NCI-H2171 (cell line): Measurements from ENCODE around the gene IP6K3.

Source experiments
- DNase-seq: peaks from one replicate; lab custom pipeline; 2025; lab: John Stamatoyannopoulos, UW

Gene IP6K3

DNA sequence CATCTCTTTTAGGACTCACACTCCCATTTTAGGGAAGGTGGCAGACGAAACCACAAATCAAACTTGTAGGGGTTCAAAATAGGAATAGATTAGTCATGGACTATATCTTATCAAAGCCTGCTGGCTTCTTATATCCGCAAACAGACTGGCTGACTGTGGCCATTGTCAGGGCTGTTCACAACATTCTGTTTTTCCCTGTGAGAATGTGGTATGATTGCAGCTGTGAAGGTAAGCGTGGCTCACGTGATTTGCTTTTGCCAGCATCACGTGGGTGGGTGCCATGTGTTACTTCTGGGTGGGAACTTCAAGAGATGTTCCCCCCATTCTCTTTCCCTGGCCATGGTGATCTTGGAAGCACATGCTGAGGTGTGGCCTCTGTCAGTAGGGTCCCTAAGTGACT, 5.9 kb downstream of the IP6K3 start:
- DNase-seq, result no peak

DNA sequence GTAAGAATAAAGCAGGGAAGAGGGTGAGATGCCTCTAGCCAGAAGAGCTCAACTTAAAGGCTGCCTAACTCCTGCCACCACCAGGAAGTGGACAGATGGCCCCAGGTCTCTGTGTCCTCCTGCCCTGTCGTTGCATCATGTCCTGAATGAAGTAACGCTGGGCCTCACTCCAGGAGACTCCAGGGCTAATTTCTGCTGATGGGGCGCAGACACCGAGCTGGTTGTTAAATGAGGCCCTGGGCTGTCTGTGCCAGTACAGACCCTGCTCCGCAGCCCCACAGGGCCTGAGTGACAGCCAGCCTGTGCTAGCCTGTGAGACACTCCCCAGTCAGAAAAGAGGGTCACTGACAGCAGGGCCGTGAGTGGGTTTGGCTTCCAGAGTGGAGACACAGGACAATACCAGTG, 6.5 kb downstream of the IP6K3 start:
- no peak for DNase-seq

DNA sequence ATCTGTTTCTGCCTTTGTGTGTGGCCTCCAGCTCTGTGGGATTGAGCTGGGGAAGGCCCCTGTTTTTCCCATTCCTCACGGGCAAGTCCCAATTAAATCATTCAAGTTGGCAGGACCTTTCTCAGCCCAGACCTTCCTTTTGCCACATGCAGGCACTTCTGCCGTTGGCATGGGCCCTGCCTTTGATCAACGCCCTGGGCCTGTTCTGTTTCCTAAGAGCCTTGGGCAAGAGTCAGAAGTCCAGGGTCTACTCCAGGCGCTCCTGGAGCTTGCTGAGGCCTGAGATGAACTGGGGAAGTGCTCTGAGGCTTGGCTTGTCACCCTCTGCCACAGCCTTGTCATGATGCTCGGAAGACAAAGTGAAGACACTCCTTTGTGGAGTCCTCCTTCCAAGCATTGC, 7.1 kb downstream of the IP6K3 start:
- no peak for DNase-seq

DNA sequence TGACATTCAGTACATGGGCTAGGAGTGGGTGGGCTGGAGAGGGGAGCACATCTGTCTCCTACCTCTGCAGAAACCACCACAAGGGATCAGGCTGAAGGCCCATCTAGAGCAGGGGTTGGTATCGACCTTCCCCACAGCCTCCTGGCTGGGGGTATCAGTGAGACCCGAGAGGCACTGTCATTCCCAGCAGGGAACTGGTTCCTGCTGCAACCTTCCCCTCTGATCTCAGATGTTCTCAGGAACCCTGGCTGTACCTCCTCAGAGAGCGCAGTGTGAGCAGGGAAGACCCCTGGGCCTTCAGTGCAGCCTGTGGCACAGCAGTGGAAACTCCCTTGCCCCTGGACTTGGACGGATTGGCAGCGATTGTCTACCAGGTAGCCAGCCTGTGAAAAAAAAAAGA, 7.8 kb downstream of the IP6K3 start:
- DNase-seq, result no peak

DNA sequence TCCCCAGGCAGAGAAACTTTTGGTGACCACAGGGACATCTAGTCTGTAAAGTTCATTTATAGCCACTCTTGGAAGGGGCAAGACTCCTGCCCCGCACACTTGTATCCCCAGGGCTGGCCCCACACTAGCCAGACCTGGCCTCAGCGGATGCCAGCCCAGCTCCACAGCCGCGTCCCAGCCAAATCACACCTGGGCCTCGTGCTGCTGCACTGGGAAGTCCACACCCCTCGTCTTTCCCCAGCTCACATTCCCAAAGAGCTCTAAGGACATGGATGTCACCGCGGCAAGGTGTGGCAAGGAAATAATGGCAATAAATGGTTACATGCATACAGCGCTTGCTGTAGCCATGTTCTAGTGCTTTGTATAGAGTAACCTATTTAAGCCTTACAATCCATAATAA, 8.6 kb downstream of the IP6K3 start:
- no peak for DNase-seq

DNA sequence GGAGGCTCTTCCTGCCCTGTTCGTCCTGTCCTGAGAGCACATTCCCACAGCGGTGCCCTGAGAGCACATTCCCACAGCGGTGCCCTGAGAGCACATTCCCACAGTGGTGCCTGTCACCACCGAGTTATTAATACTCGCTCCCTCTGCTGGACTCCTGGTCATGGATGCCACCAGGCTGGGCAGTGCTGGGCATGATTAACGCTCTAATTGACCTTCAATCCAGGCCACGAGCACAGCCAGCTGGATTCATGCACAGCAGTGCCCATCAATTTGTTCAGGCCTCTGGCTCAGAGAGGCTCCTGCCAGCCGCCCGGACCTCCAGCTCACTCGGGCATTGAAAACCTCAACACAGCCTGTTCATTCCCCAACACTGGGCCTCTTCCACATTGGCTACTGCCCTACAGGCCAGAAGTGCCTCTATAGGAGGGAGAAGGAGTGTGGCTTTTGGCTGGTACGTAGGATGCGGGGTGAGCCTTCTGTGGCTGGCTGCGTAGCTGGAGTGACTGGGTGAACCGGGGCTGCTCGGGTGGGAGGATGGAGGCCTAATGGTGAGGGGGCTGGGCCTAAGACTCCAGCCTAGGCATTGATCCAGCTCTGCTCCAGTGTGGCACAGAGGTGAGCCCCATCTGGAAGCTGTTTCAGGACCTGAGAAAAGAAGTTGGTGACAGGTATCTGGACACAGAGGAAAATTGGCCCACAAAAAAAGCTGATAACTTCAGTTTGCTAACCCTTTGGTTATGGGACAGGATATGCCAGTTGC, 9.3 kb downstream of the IP6K3 start:
- DNase-seq, result no peak

DNA sequence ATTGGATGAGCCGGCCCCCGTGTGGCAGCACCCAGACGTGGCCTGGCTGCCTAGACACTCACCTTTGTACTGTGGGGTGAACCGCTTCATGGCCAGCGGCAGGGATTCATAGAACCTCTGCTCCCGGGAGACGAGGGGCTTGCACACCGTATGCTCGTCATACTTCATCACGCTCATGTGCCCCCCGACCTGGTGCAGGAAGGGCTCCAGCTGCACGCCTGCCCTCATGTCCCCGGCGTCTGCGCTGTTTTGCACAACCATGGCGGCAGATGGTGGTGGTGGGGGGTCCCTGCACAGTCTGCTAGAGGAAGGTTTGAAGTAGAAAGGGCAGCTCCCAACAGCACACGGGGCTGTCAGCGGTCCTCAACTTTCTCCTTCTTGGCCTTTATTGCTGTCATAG, 11.5 kb downstream of the IP6K3 start:
- DNase-seq, result no peak

DNA sequence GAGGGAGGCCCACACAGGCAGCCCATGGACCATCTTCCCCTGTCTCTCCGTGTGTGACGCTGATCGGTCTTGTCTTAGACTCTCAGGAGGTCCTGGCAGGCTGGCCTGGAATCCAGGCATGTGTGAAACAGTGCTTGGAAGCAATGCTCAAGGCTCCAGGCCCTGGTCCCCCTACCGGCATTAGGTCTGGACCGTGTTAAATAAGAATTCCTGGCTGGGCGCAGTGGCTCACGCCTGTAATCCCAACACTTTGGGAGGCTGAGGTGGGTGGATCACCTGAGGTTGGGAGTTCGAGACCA, 13.0 kb downstream of the IP6K3 start:
- DNase-seq, result no peak

DNA sequence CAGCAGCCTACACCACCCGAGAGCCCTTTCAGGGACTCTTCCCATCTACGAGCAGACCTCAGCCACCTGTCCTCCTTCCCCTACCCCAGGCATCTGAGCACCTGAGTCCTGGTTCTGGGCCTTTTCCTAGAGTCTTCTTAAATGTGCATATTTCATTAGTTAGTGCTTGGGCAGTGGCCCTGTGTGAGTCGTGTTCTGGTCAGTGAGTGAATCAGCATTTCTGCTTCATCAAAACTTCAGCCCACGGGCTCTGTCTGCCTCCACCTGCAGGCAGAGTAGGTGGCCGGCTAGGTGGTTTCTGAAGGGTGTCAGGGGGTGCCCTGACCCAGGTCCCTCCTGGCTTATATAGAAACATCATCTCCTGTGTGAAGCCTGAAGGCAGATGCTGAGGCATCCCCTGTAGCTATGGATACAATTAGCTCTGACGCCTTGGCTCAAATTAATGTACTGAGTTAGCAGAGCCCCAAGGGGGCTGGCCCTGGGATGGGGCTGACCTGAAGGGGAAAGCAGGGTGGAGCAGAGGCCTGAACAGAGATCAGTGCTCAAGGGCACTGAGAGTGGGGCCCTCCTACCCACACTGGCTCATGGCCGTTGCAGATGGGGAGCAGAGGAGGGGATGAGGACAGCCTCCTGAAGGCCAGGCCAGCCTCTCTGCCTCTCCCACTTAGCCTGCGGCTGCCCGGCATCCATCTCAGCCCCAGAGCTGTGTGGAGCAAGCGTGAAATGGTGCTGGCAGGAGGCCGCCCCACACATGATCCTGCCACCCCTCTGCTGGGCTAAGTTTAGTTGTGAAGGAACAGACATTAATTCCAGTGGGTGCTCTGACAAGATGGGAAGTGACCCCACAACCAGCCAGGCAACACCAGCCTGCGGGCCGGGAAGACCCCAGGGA, 13.6 kb downstream of the IP6K3 start:
- no peak for DNase-seq

DNA sequence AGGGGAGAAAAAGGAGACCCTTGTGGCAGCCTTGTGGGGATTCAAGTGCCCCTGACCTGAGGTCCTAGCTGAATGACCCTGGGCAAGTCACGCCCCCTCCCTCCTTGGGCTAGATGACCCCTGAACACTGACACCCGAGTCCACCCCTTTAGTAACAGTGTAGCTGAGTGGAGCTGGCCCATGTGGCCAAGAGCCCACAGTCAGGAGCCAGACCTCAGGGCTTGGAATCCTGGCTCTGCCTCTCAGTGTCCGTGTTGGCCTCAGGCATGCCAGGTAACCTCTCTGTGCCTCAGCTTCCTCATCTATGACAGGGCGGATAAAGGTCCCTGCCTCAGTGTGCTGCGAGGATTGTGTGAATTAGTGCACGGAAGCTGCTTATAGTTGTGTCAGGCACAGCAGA, 14.3 kb downstream of the IP6K3 start:
- DNase-seq, result no peak

DNA sequence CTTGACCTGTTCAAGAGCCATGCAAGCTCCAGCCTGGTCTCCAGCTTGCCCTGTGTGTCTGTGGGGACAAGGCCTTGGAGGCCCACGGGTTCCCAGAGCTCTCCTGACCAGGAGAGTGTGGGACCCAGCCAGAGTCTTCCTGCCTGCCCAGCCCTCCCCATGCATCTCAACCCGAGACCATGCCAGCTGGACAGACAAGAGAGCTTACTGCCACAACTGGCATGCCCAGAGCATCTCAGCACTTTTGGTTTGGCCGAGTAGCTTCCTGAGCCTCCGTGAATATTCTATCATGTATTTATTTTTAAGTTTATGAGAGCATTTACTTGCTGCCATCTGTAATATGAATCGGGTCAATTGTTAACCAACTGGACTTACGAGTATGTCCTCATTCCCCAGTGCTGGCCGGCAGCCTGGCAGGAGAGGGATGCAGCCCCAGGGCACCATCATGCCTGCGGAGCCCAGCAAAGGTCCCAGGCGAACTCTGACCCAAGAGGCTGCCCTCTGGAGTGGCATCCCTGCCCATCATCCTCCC, 14.9 kb downstream of the IP6K3 start:
- DNase-seq, result no peak

DNA sequence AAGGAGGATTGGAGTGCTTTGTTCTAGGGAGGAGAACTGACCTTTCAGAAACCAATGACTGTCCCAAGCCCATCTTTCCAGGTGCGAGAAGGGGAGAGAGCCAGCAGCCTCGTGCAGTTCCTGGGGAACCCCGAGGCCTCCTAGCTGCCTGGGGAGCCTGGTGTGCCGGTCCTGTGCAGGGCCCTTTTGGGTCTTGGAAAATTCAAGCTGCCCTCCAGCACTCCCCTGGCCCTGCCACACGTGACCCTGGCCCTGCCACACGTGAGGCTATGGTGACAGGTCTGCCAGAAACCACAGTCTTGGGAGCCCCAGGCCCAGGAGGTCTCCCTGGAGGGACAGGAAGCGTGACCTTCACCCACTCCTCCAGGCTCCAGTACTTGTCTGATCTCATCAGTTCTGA, 15.7 kb downstream of the IP6K3 start:
- DNase-seq, result no peak

DNA sequence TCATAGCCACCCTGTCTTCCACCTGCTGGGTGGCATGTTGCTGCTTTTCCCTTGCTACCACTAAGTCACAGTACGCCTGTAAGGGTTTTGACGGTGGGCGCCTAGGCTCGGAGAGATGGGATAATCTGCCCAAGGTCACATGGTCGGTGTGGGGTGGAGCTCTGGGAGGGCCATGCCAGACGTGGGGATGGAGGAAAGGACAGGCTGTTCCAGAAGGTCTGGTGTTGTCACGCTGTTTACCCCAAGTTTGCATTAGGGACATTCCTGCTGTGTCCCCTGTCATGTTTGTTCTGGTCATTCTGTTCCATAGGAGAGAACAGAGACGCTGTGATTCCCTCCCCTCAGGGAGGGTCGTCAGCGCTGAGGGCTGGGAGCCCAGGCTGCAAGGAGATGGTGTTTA, 16.1 kb downstream of the IP6K3 start:
- no peak for DNase-seq

DNA sequence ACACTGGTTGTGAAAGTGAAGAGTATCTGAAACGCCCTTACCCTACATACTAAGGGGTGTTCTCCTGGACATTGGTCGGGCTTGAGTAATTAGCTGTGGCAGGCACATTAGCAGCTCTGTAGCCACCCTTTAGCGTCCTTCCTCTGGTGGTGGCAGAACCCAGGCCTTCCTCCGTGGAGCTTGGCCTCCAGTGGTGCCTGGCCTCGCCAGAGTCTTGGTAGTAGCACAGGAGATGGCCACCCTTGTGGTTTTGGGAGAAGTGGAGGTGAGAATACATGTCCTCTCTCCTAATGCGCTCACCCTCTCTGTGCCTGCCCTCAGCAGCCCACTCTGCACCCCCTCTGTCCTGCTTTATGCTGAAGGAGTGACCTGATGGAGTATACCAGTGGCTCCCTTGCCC, 17.6 kb downstream of the IP6K3 start:
- no peak for DNase-seq

DNA sequence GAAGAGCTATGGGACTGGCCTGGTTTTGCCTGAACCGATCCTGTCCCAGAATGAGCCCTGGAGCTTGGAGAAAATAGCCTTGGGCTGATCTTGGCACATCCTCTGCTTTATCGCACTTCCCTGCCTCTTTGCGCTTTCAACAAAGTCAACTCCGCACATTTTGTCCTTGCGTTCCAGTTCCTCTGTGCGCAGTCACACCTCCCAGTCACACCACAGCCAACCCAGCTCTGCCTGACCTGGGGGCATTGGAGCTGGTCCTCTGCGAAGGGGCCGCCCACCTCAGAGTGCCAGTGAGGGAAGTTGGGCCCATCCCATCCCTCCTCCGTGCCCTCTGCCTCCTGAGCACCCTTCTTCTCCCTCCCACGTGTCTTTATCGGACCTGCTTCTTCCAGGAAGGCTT, 18.3 kb downstream of the IP6K3 start:
- DNase-seq, result no peak

DNA sequence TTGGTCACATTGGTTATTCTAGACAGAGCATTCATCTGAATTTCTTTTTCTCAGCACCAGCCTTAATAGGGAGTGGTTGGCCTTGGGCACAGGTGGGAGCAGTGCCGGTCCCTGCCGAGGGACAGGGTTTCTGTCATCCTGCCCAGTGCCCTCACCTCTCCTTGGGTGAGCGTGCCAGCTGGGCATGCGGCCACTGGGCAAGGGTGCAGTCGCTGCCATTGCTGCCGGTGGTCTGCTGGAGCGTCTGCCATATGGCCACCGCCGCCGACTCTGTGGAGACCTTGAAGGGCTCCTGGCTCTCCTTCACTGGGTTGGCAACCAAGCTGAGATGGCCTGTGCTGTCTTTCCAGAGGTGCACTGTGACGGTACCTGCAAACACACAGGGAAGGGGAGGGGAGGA, 18.8 kb downstream of the IP6K3 start:
- no peak for DNase-seq

DNA sequence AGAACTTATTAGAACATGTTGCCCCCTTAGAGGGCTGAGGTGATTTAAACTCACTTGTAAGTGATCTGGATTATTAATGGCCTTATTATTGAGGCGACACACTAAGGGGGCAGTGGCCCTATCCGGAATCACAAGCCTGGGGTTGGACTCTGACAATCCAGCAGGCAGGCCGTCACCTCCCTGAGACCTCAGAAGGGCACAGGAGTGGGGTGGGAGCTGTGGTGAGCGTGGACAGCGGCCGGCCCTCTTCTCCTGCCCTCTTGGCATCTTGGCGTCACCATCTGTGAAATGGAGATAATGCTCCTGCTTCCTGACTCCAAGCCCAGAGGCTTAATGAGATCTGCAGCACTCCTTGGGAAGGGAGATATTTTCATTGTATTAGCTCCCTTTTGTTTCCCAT, 19.6 kb downstream of the IP6K3 start:
- DNase-seq, result no peak

DNA sequence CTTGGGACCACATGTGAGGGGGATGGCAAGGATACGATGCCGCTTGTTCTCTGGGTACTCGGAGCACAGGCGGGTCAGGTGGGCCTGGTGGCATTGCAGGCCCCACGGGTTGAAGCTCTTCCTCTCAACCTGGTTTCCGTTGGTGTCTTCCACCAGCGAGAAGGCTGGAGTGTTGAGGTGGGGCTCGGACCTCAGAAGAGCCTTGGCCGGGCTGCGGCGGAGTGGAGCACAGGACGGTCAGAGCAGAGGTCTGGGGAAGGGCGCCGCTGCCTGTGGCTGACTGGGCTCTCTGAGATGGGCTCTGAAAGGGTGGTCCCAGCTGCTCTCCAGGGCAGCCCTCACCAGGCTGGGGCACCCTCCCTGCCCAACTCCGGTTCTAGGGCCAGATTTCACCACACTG, 20.0 kb downstream of the IP6K3 start:
- no peak for DNase-seq

DNA sequence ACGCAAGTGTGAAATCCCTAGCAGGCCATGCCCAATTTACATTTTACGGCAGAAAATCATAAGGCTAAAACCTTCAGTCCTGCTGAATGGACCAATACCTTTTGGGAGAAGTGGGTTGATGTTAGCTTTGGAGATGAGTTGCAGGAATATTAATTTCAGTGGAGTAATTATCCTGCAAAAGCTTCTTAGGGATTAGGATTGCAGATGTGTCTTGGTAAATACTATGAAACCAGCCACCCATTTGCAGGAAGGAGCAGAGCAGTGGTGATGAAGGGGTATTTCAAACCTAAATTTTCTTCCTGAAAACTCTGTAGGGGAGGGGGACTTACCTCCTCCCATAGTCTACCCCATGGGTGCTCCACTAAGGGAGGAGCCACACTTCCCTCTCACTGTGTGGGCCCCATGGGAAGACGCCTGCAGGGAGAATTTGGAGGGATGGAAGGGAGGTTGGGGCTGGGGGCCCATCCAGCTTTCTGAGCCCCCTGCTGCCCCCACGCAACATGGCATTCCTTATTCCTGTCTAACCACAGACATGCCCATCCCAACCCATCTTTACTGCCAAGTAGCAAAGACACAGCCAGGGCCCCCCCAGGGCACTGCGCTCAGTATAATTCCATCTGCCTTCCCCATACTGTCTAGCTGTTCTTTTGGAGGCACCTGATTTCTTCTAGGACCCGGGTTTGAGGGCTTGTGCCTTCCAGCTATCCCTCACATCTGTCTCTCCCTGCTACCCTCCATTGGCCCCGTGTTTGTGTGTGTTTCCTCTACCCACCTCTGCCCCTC, 20.6 kb downstream of the IP6K3 start:
- DNase-seq, result no peak

DNA sequence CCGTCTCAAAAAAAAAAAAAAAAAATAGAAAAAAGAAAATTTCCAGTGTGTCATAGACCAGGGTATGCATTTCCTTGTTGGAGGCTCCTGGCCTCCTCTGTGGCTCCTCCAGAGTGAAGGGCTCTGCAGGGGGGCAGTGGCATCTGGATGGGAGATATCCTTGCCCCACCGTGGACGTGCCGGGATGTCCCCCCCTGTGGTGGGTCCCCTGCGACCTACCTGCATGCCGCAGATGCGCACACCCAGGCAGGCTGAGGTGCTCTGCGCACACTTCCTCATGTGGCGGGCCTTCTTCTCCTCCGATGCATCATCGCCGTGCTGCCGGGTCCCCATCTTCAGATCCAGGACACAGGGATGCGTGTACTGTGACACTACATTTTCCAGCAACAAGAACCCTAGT, 21.5 kb downstream of the IP6K3 start:
- no peak for DNase-seq

DNA sequence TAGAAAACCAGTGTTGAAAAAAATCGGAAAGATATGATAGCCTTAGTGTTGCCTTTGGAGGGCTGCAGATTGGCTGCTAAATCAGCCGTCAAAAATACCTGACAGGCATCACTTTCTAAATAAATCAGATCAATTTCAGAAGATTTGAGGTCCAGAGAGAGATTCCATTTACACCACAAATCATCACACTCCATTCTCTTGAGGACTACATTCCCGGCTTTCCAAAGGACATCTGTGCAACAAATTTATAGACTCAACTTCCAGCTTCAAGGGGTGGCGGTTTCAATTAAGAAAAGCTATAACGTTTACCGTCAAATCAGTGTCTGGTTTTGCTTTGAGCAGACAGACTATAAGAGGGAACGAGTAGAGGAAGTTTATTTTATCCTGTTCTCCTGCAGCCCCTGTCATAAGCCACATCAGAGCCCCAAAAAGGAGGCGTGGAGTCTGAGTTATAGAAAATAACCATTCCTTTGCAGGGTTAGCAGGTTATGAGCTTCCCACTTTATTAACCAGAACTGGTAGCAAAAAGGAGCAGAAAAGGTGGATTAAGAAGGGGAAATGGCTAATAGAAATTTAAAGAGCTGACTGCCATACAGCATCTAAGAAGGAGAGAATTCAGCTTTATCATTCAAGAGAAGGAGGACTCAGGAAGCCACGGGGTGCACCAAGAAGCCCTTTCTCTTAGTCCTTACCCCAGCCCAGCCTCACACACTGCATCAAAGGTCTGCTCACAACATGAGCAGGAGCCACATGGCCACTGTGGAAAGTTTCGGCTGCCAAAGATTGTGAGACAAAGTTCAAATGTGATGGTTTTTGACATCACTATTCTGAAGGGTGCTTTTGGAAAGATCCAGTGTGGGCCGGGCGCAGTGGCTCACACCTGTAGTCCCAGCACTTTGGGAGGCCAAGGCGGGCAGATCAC, 22.3 kb downstream of the IP6K3 start:
- DNase-seq, result no peak
